K562 (cell line): Measurements from ENCODE around the gene PEDS1. TPM values are rescaled to one million over a fixed set of nuclear protein-coding genes. Genes with fewer than 3 reads are reported as not detected.

ENCODE experiments used
- CCAR2 ChIP-seq: fragments of 200-400 bp; formaldehyde crosslinking; IDR thresholded peaks from 2 replicates; pipeline ENCODE4 v1.6.1; 2017; ENCODE audit warnings: mild to moderate bottlenecking, low read depth, low read length
- CHD2 ChIP-seq: IDR thresholded peaks from 2 replicates; pipeline ENCODE4 v1.6.1; 2011; ENCODE audit warnings: low read depth, low read length
- FOXP1 ChIP-seq: sonication (generic); formaldehyde crosslinking; IDR thresholded peaks from 2 replicates; pipeline ENCODE4 v1.8.0; 2022; ENCODE audit warnings: mild to moderate bottlenecking, missing genetic modification reagents
- KHSRP ChIP-seq: fragments of 450-650 bp; IDR thresholded peaks from 2 replicates; pipeline ENCODE4 v1.6.1; 2017
- L3MBTL2 ChIP-seq: fragments of 450-650 bp; IDR thresholded peaks from 2 replicates; pipeline ENCODE4 v1.6.1; 2016; ENCODE audit warnings: mild to moderate bottlenecking, moderate library complexity
- NBN ChIP-seq: fragments of 450-650 bp; IDR thresholded peaks from 2 replicates; pipeline ENCODE4 v1.6.1; 2016; ENCODE audit warnings: low read depth, mild to moderate bottlenecking
- NRF1 ChIP-seq, 2 experiments: fragments of 450-650 bp; IDR thresholded peaks in 1 of 2; conservative IDR thresholded peaks in 1 of 2; 2 replicates each; pipeline ENCODE4 v1.6.1; 2014; ENCODE audit warnings: mild to moderate bottlenecking in 2 of 2
- SNIP1 ChIP-seq: fragments of 450-650 bp; IDR thresholded peaks from 2 replicates; pipeline ENCODE4 v1.7.1; 2017; ENCODE audit warnings: low read depth, mild to moderate bottlenecking
- TEAD1 ChIP-seq, 2 experiments: fragments of 450-650 bp in 1 of 2; sonication (generic) in 1 of 2; formaldehyde crosslinking; IDR thresholded peaks; 2 replicates each; pipeline versions ENCODE4 v1.4.0 to v1.8.0; 2020 to 2022; ENCODE audit warnings: mild to moderate bottlenecking in 2 of 2, missing genetic modification reagents in 1 of 2
- ZFX ChIP-seq: sonication (generic); formaldehyde crosslinking; IDR thresholded peaks from 2 replicates; pipeline ENCODE4 v1.8.0; 2022; ENCODE audit warnings: mild to moderate bottlenecking, missing genetic modification reagents, moderate library complexity
- ZNF3 ChIP-seq: fragments of 250-450 bp; sonication (Bioruptor Pico); IDR thresholded peaks from 2 replicates; pipeline ENCODE4 v1.5.0; 2021; ENCODE audit warnings: mild to moderate bottlenecking, moderate library complexity
- ZNF507 ChIP-seq: conservative IDR thresholded peaks from 2 replicates; pipeline ENCODE4 v1.6.1; 2017; ENCODE audit warnings: missing genetic modification characterization, missing compliant biosample characterization
- polyA plus RNA-seq, 8 experiments: library from polyadenylated mRNA; depleted of rRNA in 4 of 8; stranded (reverse) in 5 of 8; unstranded in 3 of 8; fragments of >200 nt; fragmentation: Nextera tagmentation in 2 of 8; fragmentation: Illumina TruSeq in 1 of 8; extraction: Ambion mirVana in 2 of 8; extraction: Trizol in 1 of 8; gene quantifications; 2 replicates each; pipeline versions ENCODE4 v1.2.1 to v1.2.3, GENCODE V29; 2011 to 2014; ENCODE audit warnings: inconsistent platforms in 1 of 8, missing spikeins in 1 of 8
- total RNA-seq, 7 experiments: library from RNA; depleted of rRNA in 6 of 7; stranded (reverse); fragments of >200 nt in 6 of 7; fragmentation: Illumina TruSeq in 2 of 7; extraction: Trizol in 2 of 7; gene quantifications; 2 replicates each; pipeline versions ENCODE4 v1.2.1 to v1.2.3, GENCODE V29; 2011 to 2021; ENCODE audit warnings: low replicate concordance in 1 of 7
- TF ChIP-seq, protein P1 (sequence below), 3 experiments: fragments of 200-800 bp in 1 of 3; fragments of 250-450 bp in 1 of 3; fragments of 450-650 bp in 1 of 3; sonication (Bioruptor Pico) in 1 of 3; sonication (Bioruptor generic) in 1 of 3; formaldehyde crosslinking in 1 of 3; IDR thresholded peaks; 2 replicates each; pipeline versions ENCODE4 v1.6.1 to v1.8.0; 2016 to 2022; ENCODE audit warnings: mild to moderate bottlenecking in 2 of 3, missing genetic modification characterization in 2 of 3, missing compliant biosample characterization in 1 of 3, moderate library complexity in 1 of 3
- TF ChIP-seq, protein P2 (sequence below): sonication (generic); formaldehyde crosslinking; IDR thresholded peaks from 2 replicates; pipeline ENCODE4 v1.8.0; 2022; ENCODE audit warnings: mild to moderate bottlenecking, missing genetic modification reagents
- TF ChIP-seq, protein P3 (sequence below): sonication (generic); formaldehyde crosslinking; IDR thresholded peaks from 2 replicates; pipeline ENCODE4 v1.8.0; 2022; ENCODE audit warnings: mild to moderate bottlenecking, missing genetic modification reagents
- TF ChIP-seq, protein P4 (sequence below): fragments of 450-650 bp; IDR thresholded peaks from 2 replicates; pipeline ENCODE4 v1.6.1; 2016

PEDS1 gene
- total and polyA plus RNA-seq, 9 of the 15 experiments (the other 6 are each of a cell fraction or from before 2014, with no cell fraction given): 2.9 to 38.5 (median 24.2) TPM

DNA sequence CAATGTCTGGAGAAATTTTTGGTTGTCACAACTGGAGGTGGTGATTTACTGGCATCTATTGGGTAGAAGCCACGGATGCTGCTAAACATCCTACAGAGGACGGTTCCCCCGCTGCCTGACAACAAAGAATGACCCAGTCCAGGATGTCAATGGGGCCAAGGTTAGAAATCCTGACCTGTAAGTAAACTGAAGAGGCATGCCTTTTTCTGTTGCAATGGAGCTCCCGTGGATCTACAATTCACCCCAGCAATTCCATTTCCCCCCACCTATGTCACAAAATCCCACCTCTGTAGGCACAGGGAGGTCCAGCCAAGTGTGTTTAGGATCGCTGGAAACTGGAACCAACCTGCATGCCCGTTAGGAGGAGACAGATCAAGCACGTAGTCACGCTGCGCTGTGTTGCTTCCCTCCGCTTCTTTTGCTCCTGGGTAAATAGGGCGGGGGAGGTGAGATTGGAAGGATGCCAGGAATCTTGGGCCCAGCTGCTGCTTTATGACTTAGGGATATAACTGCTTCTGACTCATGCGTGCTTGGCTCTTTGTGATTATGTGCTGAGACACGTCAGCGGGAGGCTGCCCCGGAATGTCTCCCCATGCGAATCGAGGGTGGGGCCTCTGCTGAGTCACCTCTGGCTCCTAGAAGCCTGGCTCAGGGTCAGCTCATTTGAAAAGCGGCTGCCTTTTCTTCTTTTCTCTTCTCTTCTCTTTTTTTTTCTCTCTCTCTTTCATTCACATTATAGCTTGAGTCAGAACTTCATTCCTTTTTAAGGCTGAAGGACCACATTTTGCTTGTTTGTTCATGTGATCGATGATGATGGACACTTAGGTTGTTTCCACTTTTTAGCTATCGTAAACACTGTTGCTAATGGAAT lies 12.4 kb upstream of the PEDS1 start (continued):
- TF ChIP-seq, protein P1, sequence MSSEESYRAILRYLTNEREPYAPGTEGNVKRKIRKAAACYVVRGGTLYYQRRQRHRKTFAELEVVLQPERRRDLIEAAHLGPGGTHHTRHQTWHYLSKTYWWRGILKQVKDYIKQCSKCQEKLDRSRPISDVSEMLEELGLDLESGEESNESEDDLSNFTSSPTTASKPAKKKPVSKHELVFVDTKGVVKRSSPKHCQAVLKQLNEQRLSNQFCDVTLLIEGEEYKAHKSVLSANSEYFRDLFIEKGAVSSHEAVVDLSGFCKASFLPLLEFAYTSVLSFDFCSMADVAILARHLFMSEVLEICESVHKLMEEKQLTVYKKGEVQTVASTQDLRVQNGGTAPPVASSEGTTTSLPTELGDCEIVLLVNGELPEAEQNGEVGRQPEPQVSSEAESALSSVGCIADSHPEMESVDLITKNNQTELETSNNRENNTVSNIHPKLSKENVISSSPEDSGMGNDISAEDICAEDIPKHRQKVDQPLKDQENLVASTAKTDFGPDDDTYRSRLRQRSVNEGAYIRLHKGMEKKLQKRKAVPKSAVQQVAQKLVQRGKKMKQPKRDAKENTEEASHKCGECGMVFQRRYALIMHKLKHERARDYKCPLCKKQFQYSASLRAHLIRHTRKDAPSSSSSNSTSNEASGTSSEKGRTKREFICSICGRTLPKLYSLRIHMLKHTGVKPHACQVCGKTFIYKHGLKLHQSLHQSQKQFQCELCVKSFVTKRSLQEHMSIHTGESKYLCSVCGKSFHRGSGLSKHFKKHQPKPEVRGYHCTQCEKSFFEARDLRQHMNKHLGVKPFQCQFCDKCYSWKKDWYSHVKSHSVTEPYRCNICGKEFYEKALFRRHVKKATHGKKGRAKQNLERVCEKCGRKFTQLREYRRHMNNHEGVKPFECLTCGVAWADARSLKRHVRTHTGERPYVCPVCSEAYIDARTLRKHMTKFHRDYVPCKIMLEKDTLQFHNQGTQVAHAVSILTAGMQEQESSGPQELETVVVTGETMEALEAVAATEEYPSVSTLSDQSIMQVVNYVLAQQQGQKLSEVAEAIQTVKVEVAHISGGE (CRISPR knock-in tag; IDR thresholded peaks at IDR 0.05): peak in 1 of 3 experiments; percentile 78; a peak in 2 of 6 replicates
- TF ChIP-seq L3MBTL2: peak; percentile 92
- no peak for TF ChIP-seq CHD2
- peak; percentile 86 to 89 for TF ChIP-seq NRF1 (conservative IDR thresholded peaks at IDR 0.05 in 1 of 2, IDR thresholded peaks at IDR 0.05 in 1 of 2)
- TF ChIP-seq SNIP1: peak; percentile 42; the same call in 1 of the 2 replicates
- TF ChIP-seq KHSRP: 0 out of 2 replicates have a peak, but pooled peaks have one; percentile 7
- TF ChIP-seq, protein P2, sequence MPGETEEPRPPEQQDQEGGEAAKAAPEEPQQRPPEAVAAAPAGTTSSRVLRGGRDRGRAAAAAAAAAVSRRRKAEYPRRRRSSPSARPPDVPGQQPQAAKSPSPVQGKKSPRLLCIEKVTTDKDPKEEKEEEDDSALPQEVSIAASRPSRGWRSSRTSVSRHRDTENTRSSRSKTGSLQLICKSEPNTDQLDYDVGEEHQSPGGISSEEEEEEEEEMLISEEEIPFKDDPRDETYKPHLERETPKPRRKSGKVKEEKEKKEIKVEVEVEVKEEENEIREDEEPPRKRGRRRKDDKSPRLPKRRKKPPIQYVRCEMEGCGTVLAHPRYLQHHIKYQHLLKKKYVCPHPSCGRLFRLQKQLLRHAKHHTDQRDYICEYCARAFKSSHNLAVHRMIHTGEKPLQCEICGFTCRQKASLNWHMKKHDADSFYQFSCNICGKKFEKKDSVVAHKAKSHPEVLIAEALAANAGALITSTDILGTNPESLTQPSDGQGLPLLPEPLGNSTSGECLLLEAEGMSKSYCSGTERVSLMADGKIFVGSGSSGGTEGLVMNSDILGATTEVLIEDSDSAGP (CRISPR knock-in tag): no peak
- TF ChIP-seq ZFX (CRISPR knock-in tag): peak; percentile 43
- no peak for TF ChIP-seq ZNF507 (tag)
- TF ChIP-seq NBN: peak; percentile 95
- TF ChIP-seq, protein P3, sequence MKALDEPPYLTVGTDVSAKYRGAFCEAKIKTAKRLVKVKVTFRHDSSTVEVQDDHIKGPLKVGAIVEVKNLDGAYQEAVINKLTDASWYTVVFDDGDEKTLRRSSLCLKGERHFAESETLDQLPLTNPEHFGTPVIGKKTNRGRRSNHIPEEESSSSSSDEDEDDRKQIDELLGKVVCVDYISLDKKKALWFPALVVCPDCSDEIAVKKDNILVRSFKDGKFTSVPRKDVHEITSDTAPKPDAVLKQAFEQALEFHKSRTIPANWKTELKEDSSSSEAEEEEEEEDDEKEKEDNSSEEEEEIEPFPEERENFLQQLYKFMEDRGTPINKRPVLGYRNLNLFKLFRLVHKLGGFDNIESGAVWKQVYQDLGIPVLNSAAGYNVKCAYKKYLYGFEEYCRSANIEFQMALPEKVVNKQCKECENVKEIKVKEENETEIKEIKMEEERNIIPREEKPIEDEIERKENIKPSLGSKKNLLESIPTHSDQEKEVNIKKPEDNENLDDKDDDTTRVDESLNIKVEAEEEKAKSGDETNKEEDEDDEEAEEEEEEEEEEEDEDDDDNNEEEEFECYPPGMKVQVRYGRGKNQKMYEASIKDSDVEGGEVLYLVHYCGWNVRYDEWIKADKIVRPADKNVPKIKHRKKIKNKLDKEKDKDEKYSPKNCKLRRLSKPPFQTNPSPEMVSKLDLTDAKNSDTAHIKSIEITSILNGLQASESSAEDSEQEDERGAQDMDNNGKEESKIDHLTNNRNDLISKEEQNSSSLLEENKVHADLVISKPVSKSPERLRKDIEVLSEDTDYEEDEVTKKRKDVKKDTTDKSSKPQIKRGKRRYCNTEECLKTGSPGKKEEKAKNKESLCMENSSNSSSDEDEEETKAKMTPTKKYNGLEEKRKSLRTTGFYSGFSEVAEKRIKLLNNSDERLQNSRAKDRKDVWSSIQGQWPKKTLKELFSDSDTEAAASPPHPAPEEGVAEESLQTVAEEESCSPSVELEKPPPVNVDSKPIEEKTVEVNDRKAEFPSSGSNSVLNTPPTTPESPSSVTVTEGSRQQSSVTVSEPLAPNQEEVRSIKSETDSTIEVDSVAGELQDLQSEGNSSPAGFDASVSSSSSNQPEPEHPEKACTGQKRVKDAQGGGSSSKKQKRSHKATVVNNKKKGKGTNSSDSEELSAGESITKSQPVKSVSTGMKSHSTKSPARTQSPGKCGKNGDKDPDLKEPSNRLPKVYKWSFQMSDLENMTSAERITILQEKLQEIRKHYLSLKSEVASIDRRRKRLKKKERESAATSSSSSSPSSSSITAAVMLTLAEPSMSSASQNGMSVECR: peak; percentile 59
- TF ChIP-seq ZNF3 (CRISPR knock-in tag): no peak
- no peak for TF ChIP-seq CCAR2
- TF ChIP-seq TEAD1 (CRISPR knock-in tag; IDR thresholded peaks at IDR 0.05): peak; percentile 96 to 100
- peak; percentile 92; the same call in 1 of the 2 replicates for TF ChIP-seq FOXP1
- TF ChIP-seq, protein P4, sequence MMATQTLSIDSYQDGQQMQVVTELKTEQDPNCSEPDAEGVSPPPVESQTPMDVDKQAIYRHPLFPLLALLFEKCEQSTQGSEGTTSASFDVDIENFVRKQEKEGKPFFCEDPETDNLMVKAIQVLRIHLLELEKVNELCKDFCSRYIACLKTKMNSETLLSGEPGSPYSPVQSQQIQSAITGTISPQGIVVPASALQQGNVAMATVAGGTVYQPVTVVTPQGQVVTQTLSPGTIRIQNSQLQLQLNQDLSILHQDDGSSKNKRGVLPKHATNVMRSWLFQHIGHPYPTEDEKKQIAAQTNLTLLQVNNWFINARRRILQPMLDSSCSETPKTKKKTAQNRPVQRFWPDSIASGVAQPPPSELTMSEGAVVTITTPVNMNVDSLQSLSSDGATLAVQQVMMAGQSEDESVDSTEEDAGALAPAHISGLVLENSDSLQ: peak; percentile 62
